HepG2 (cell line): ENCODE measurements around the gene ZNF334. TPM values are rescaled to one million over a fixed set of nuclear protein-coding genes. Genes with fewer than 3 reads are reported as not detected.

ENCODE experiments used
- DBP ChIP-seq: sonication (generic); formaldehyde crosslinking; IDR thresholded peaks from 2 replicates; pipeline ENCODE4 v1.4.0; 2020; ENCODE audit warnings: missing genetic modification reagents; ENCODE audit errors: not compliant biosample characterization
- NCOA2 ChIP-seq: sonication (generic); formaldehyde crosslinking; IDR thresholded peaks from 2 replicates; pipeline ENCODE4 v1.8.0; 2022; ENCODE audit warnings: inconsistent platforms
- SP5 ChIP-seq: IDR thresholded peaks from 2 replicates; pipeline ENCODE4 v1.6.1; 2016; ENCODE audit warnings: low read depth, borderline replicate concordance
- ZMYM2 ChIP-seq: sonication (generic); formaldehyde crosslinking; IDR thresholded peaks from 2 replicates; pipeline ENCODE4 v1.8.0; 2022; ENCODE audit warnings: mild to moderate bottlenecking, missing genetic modification reagents
- ZNF350 ChIP-seq: sonication (generic); formaldehyde crosslinking; IDR thresholded peaks from 2 replicates; pipeline ENCODE4 v1.4.0; 2020; ENCODE audit warnings: mild to moderate bottlenecking, low read depth, missing genetic modification reagents, borderline replicate concordance
- ZNF639 ChIP-seq: conservative IDR thresholded peaks from 2 replicates; pipeline ENCODE4 v1.6.1; 2018; ENCODE audit warnings: missing genetic modification reagents
- polyA plus RNA-seq, 8 experiments: library from polyadenylated mRNA; depleted of rRNA in 3 of 8; stranded (reverse) in 7 of 8; unstranded in 1 of 8; fragments of >200 nt; fragmentation: Illumina TruSeq in 4 of 8; extraction: Trizol in 4 of 8; gene quantifications; 2 replicates each; pipeline versions ENCODE4 v1.2.1 to v1.2.3, GENCODE V29; 2011 to 2016; ENCODE audit warnings: low read depth in 4 of 8, missing spikeins in 1 of 8, mixed read lengths in 1 of 8; ENCODE audit not compliant: insufficient read depth in 1 of 8
- total RNA-seq, 5 experiments: library from RNA; depleted of rRNA; stranded (reverse); fragments of >200 nt; fragmentation: Illumina TruSeq; extraction: Trizol; gene quantifications; 2 replicates each; pipeline ENCODE4 v1.2.3, GENCODE V29; 2016; ENCODE audit warnings: low read depth in 1 of 5
- TF ChIP-seq, protein P1 (sequence below): sonication (generic); formaldehyde crosslinking; IDR thresholded peaks from 2 replicates; pipeline ENCODE4 v1.9.0; 2021; ENCODE audit warnings: missing genetic modification reagents, borderline replicate concordance
- TF ChIP-seq, protein P2 (sequence below): sonication (generic); formaldehyde crosslinking; IDR thresholded peaks from 2 replicates; pipeline ENCODE4 v1.4.0; 2020; ENCODE audit warnings: missing genetic modification reagents
- TF ChIP-seq, protein P3 (sequence below): sonication (generic); formaldehyde crosslinking; IDR thresholded peaks from 2 replicates; pipeline ENCODE4 v1.5.1; 2020; ENCODE audit warnings: mild to moderate bottlenecking, missing genetic modification reagents, borderline replicate concordance
- TF ChIP-seq, protein P4 (sequence below): sonication (generic); formaldehyde crosslinking; IDR thresholded peaks from 2 replicates; pipeline ENCODE4 v1.4.0; 2020; ENCODE audit warnings: mild to moderate bottlenecking, missing genetic modification reagents, borderline replicate concordance

Gene ZNF334
- total and polyA plus RNA-seq, 2 of the 13 experiments (the other 11 are each of a cell fraction or from before 2014, with no cell fraction given): 4.8 to 7.8 TPM

- TF ChIP-seq NCOA2 (CRISPR knock-in tag): peak; percentile 40; the same call in 1 of the 2 replicates
- TF ChIP-seq ZNF350: no peak
- TF ChIP-seq ZMYM2 (CRISPR knock-in tag): 0 out of 2 replicates have a peak, but pooled peaks have one; percentile 60
- TF ChIP-seq, protein P1, sequence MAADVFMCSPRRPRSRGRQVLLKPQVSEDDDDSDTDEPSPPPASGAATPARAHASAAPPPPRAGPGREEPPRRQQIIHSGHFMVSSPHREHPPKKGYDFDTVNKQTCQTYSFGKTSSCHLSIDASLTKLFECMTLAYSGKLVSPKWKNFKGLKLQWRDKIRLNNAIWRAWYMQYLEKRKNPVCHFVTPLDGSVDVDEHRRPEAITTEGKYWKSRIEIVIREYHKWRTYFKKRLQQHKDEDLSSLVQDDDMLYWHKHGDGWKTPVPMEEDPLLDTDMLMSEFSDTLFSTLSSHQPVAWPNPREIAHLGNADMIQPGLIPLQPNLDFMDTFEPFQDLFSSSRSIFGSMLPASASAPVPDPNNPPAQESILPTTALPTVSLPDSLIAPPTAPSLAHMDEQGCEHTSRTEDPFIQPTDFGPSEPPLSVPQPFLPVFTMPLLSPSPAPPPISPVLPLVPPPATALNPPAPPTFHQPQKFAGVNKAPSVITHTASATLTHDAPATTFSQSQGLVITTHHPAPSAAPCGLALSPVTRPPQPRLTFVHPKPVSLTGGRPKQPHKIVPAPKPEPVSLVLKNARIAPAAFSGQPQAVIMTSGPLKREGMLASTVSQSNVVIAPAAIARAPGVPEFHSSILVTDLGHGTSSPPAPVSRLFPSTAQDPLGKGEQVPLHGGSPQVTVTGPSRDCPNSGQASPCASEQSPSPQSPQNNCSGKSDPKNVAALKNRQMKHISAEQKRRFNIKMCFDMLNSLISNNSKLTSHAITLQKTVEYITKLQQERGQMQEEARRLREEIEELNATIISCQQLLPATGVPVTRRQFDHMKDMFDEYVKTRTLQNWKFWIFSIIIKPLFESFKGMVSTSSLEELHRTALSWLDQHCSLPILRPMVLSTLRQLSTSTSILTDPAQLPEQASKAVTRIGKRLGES (CRISPR knock-in tag): no peak
- TF ChIP-seq, protein P2, sequence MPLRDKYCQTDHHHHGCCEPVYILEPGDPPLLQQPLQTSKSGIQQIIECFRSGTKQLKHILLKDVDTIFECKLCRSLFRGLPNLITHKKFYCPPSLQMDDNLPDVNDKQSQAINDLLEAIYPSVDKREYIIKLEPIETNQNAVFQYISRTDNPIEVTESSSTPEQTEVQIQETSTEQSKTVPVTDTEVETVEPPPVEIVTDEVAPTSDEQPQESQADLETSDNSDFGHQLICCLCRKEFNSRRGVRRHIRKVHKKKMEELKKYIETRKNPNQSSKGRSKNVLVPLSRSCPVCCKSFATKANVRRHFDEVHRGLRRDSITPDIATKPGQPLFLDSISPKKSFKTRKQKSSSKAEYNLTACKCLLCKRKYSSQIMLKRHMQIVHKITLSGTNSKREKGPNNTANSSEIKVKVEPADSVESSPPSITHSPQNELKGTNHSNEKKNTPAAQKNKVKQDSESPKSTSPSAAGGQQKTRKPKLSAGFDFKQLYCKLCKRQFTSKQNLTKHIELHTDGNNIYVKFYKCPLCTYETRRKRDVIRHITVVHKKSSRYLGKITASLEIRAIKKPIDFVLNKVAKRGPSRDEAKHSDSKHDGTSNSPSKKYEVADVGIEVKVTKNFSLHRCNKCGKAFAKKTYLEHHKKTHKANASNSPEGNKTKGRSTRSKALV (CRISPR knock-in tag): no peak
- TF ChIP-seq, protein P3, sequence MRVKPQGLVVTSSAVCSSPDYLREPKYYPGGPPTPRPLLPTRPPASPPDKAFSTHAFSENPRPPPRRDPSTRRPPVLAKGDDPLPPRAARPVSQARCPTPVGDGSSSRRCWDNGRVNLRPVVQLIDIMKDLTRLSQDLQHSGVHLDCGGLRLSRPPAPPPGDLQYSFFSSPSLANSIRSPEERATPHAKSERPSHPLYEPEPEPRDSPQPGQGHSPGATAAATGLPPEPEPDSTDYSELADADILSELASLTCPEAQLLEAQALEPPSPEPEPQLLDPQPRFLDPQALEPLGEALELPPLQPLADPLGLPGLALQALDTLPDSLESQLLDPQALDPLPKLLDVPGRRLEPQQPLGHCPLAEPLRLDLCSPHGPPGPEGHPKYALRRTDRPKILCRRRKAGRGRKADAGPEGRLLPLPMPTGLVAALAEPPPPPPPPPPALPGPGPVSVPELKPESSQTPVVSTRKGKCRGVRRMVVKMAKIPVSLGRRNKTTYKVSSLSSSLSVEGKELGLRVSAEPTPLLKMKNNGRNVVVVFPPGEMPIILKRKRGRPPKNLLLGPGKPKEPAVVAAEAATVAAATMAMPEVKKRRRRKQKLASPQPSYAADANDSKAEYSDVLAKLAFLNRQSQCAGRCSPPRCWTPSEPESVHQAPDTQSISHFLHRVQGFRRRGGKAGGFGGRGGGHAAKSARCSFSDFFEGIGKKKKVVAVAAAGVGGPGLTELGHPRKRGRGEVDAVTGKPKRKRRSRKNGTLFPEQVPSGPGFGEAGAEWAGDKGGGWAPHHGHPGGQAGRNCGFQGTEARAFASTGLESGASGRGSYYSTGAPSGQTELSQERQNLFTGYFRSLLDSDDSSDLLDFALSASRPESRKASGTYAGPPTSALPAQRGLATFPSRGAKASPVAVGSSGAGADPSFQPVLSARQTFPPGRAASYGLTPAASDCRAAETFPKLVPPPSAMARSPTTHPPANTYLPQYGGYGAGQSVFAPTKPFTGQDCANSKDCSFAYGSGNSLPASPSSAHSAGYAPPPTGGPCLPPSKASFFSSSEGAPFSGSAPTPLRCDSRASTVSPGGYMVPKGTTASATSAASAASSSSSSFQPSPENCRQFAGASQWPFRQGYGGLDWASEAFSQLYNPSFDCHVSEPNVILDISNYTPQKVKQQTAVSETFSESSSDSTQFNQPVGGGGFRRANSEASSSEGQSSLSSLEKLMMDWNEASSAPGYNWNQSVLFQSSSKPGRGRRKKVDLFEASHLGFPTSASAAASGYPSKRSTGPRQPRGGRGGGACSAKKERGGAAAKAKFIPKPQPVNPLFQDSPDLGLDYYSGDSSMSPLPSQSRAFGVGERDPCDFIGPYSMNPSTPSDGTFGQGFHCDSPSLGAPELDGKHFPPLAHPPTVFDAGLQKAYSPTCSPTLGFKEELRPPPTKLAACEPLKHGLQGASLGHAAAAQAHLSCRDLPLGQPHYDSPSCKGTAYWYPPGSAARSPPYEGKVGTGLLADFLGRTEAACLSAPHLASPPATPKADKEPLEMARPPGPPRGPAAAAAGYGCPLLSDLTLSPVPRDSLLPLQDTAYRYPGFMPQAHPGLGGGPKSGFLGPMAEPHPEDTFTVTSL: no peak; the same call in 1 of the 2 replicates
- no peak for TF ChIP-seq DBP (CRISPR knock-in tag)
- no peak for TF ChIP-seq SP5 (CRISPR knock-in tag)
- TF ChIP-seq ZNF639: no peak
- TF ChIP-seq, protein P4, sequence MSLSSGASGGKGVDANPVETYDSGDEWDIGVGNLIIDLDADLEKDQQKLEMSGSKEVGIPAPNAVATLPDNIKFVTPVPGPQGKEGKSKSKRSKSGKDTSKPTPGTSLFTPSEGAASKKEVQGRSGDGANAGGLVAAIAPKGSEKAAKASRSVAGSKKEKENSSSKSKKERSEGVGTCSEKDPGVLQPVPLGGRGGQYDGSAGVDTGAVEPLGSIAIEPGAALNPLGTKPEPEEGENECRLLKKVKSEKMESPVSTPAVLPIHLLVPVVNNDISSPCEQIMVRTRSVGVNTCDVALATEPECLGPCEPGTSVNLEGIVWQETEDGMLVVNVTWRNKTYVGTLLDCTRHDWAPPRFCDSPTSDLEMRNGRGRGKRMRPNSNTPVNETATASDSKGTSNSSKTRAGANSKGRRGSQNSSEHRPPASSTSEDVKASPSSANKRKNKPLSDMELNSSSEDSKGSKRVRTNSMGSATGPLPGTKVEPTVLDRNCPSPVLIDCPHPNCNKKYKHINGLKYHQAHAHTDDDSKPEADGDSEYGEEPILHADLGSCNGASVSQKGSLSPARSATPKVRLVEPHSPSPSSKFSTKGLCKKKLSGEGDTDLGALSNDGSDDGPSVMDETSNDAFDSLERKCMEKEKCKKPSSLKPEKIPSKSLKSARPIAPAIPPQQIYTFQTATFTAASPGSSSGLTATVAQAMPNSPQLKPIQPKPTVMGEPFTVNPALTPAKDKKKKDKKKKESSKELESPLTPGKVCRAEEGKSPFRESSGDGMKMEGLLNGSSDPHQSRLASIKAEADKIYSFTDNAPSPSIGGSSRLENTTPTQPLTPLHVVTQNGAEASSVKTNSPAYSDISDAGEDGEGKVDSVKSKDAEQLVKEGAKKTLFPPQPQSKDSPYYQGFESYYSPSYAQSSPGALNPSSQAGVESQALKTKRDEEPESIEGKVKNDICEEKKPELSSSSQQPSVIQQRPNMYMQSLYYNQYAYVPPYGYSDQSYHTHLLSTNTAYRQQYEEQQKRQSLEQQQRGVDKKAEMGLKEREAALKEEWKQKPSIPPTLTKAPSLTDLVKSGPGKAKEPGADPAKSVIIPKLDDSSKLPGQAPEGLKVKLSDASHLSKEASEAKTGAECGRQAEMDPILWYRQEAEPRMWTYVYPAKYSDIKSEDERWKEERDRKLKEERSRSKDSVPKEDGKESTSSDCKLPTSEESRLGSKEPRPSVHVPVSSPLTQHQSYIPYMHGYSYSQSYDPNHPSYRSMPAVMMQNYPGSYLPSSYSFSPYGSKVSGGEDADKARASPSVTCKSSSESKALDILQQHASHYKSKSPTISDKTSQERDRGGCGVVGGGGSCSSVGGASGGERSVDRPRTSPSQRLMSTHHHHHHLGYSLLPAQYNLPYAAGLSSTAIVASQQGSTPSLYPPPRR (CRISPR knock-in tag): peak; percentile 43; the same call in 1 of the 2 replicates
Observed at GRCh38 chr20:46523108-46523507, 9.7 kb upstream of the ZNF334 start (continued).
